Vagina (tissue), 2 donors: ENCODE data around the gene LRRC73. TPM values are rescaled to one million over a fixed set of nuclear protein-coding genes. Genes with fewer than 3 reads are reported as not detected.
"Not testable (repeated sequence)": the region's sequence is repeated elsewhere in the genome, so short reads cannot be mapped to it uniquely, and the experiment has no call there.

Source experiments
- DNase-seq, 2 donors: peaks; one replicate each; pipeline ENCODE4 v3.0.0-alpha.2; 2017; ENCODE audit errors: extremely low spot score in 2 of 2
- H3K27ac ChIP-seq: fragments of 200-600 bp; sonication (generic); one replicate; pipeline ENCODE4 v1.5.1; 2019
- H3K27me3 ChIP-seq: fragments of 200-600 bp; sonication (generic); one replicate; pipeline ENCODE4 v1.5.1; 2019
- H3K36me3 ChIP-seq, 2 donors: fragments of 200-600 bp; sonication (generic); one replicate each; pipeline ENCODE4 v1.5.1; 2017 to 2019
- H3K4me1 ChIP-seq: fragments of 200-600 bp; sonication (generic); one replicate; pipeline ENCODE4 v1.5.1; 2019
- H3K4me3 ChIP-seq, 2 donors: fragments of 200-600 bp; sonication (generic); 1 replicate in 1 of 2; 2 replicates in 1 of 2; pipeline ENCODE4 v1.5.1; 2016 to 2019
- H3K9me3 ChIP-seq: fragments of 200-600 bp; sonication (generic); one replicate; pipeline ENCODE4 v1.5.1; 2019
- POLR2A ChIP-seq, 2 donors: fragments of 450-650 bp; IDR thresholded peaks; one replicate each; pipeline ENCODE4 v1.6.1; 2017; ENCODE audit warnings: antibody characterized with exemption in 2 of 2, mild to moderate bottlenecking in 2 of 2, moderate library complexity in 2 of 2
- POLR2AphosphoS5 ChIP-seq, 2 donors: sonication (generic); formaldehyde crosslinking; IDR thresholded peaks; one replicate each; pipeline ENCODE4 v1.9.0; 2017; ENCODE audit warnings: antibody characterized with exemption in 2 of 2, mild to moderate bottlenecking in 2 of 2, low read depth in 1 of 2; ENCODE audit not compliant: insufficient read depth in 1 of 2
- intact Hi-C: fragments of 100-400 bp; cut with DNase I; formaldehyde crosslinking; loops from one replicate; pipeline ENCODE4 v1.15.1; 2023
- total RNA-seq: library from RNA; depleted of rRNA; stranded (reverse); fragments of >200 nt; gene quantifications from one replicate; pipeline ENCODE4 v1.2.3, GENCODE V29; 2016
- TF ChIP-seq, protein P1 (sequence below), 3 experiments: fragments of 450-650 bp in 2 of 3; fragments of 200-600 bp in 1 of 3; sonication (generic) in 1 of 3; IDR thresholded peaks; one replicate each; pipeline ENCODE4 v1.5.1; 2017 to 2019; ENCODE audit warnings: antibody characterized with exemption in 3 of 3, mild to moderate bottlenecking in 2 of 3, moderate library complexity in 2 of 3

LRRC73 gene
- total RNA-seq, 1 donor from 2014 or later: not detected

GRCh38 chr6:43500921-43501320 is 9.2 kb downstream of the LRRC73 start:
- no peak for DNase-seq
- intact Hi-C loops: loop anchor here (10.0 kb wide), 1 partner anchor 136 kb away; the partner anchor contains the start of gene ZNF318
- Histone ChIP-seq H3K4me1 (peaks cover 13% of the 10 kb centered on the region), H3K27ac (no peak overlapping the region), H3K4me3 (no peak overlapping the region), H3K27me3 (no peaks in the 10 kb centered on the region), H3K9me3 (no peaks in the 10 kb centered on the region), H3K36me3 (peaks cover 0 to 64% of the 10 kb centered on the region in 2 donors)
- TF ChIP-seq, protein P1, sequence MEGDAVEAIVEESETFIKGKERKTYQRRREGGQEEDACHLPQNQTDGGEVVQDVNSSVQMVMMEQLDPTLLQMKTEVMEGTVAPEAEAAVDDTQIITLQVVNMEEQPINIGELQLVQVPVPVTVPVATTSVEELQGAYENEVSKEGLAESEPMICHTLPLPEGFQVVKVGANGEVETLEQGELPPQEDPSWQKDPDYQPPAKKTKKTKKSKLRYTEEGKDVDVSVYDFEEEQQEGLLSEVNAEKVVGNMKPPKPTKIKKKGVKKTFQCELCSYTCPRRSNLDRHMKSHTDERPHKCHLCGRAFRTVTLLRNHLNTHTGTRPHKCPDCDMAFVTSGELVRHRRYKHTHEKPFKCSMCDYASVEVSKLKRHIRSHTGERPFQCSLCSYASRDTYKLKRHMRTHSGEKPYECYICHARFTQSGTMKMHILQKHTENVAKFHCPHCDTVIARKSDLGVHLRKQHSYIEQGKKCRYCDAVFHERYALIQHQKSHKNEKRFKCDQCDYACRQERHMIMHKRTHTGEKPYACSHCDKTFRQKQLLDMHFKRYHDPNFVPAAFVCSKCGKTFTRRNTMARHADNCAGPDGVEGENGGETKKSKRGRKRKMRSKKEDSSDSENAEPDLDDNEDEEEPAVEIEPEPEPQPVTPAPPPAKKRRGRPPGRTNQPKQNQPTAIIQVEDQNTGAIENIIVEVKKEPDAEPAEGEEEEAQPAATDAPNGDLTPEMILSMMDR (IDR thresholded peaks at IDR 0.05): no peak
- TF ChIP-seq POLR2AphosphoS5 (IDR thresholded peaks at IDR 0.05; ENCODE audit: insufficient read depth in 1 of 2, low read depth in 1 of 2) (no peak), POLR2A (IDR thresholded peaks at IDR 0.05) (no peak)

DNA sequence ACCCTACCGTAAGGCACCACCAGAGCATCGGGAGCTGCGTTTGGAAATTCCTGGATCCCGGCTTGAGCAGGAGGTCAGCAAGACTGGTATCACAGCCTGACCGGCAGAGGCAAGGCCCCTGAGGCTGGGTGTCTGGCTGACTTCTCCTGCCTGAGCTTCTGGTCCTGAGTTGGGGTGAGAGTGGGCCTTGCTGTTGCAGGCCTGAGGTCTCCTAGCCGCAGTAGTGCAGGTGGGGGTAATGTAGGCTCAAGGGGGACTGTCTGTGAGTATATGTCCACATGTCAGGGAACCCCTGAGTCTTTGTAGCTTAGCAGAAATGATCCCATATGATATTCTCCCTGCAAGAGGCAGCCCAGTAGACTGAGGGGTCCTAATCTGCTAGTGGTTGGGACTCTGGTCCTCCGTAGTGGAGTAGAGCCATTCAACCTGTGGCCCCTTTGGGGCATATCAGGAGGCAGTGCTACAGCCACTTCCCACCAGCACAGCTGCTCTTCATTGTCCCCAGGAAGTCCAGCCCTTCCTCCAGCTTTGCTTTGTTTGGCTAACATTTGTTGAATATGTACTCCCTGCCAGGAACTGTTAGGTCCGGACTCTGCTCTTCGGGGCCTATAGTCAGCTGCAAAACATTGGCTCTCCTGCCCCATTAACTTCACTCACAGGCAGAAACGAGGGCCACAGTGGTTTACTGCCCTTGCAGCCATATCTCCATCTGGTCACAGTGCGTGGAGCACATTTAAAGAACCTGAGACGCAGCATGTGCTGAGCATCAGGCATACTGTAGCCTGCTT is 10.9 kb downstream of the LRRC73 start:
- no peaks in the 10 kb centered on the region for H3K9me3 ChIP-seq
- intact Hi-C loops: no loop called here

GRCh38 chr6:43498291-43498690 is 11.9 kb downstream of the LRRC73 start:
- intact Hi-C loops, DNase-seq, H3K9me3 ChIP-seq, H3K4me3 ChIP-seq, H3K27me3 ChIP-seq, H3K27ac ChIP-seq: not testable (repeated sequence)
- H3K4me1 ChIP-seq: peaks cover 36% of the 10 kb centered on the region
- H3K36me3 ChIP-seq: peaks cover 0 to 42% of the 10 kb centered on the region in 2 donors

More for the DNA sequence above, 10.9 kb downstream of the LRRC73 start:
- Histone ChIP-seq H3K27ac (peak overlapping the region; percentile 25), H3K4me1 (peaks cover 28% of the 10 kb centered on the region), H3K4me3 (no peak overlapping the region), H3K36me3 (peaks cover 0 to 48% of the 10 kb centered on the region in 2 donors), H3K27me3 (no peaks in the 10 kb centered on the region)
- DNase-seq: no peak
- no peak for TF ChIP-seq POLR2AphosphoS5 (IDR thresholded peaks at IDR 0.05; ENCODE audit: insufficient read depth in 1 of 2, low read depth in 1 of 2)
- TF ChIP-seq, protein P1 (IDR thresholded peaks at IDR 0.05): no peak
- no peak for TF ChIP-seq POLR2A (IDR thresholded peaks at IDR 0.05)

- TF ChIP-seq POLR2AphosphoS5 (IDR thresholded peaks at IDR 0.05; ENCODE audit: insufficient read depth in 1 of 2, low read depth in 1 of 2) (no peak), POLR2A (IDR thresholded peaks at IDR 0.05) (no peak)
- no peak overlapping the region for H3K4me3 ChIP-seq
- H3K9me3 ChIP-seq: no peaks in the 10 kb centered on the region
- no peaks in the 10 kb centered on the region for H3K27me3 ChIP-seq
- peaks cover 38% of the 10 kb centered on the region for H3K4me1 ChIP-seq
- intact Hi-C loops: no loop called here
- H3K27ac ChIP-seq: no peak overlapping the region
- peaks cover 0 to 36% of the 10 kb centered on the region in 2 donors for H3K36me3 ChIP-seq
- DNase-seq: no peak
Observed at GRCh38 chr6:43497689-43498088, 12.5 kb downstream of the LRRC73 start.

GRCh38 chr6:43497129-43497396 is 13.1 kb downstream of the LRRC73 start:
- no peak overlapping the region for H3K27ac ChIP-seq
- DNase-seq: no peak
- intact Hi-C loops: no loop called here

More at GRCh38 chr6:43497129-43497396, 13.1 kb downstream of the LRRC73 start:
- no peak overlapping the region for H3K4me3 ChIP-seq
- H3K27me3 ChIP-seq: no peaks in the 10 kb centered on the region
- H3K36me3 ChIP-seq: peaks cover 0 to 29% of the 10 kb centered on the region in 2 donors
- TF ChIP-seq, protein P1 (IDR thresholded peaks at IDR 0.05): no peak
- TF ChIP-seq POLR2A (IDR thresholded peaks at IDR 0.05) (no peak), POLR2AphosphoS5 (IDR thresholded peaks at IDR 0.05; ENCODE audit: insufficient read depth in 1 of 2, low read depth in 1 of 2) (no peak)
- no peaks in the 10 kb centered on the region for H3K9me3 ChIP-seq
- peaks cover 44% of the 10 kb centered on the region for H3K4me1 ChIP-seq
